Measurements from ENCODE around the gene ZBTB1. TPM values are rescaled to one million over a fixed set of nuclear protein-coding genes. Genes with fewer than 3 reads are reported as not detected.

The ZBTB1 gene
- total RNA-seq, 1 donor from 2014 or later = 53.3 TPM

DNA sequence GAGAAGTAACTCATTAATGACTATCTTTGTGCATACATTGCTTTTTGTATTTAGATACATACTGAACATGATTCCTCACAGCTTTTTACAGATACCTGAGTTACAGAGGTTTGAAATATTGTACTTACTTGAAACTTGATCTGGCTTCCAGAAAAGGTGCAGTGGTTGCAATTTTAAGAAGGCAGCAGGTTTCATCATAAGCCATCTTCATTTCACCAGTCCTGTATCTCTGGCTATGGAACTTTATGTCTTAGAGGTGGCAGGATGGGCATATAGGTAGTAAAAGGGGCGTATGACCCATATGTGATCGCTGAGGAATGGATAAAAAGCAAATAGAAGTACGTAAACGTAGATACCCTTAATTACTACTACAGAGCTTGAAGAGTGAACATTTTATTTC, 13.7 kb downstream of the ZBTB1 start:
- Mint-ChIP-seq H3K36me3 (no peaks in the 10 kb centered on the region), H3K9me3 (no peaks in the 10 kb centered on the region), H3K4me3 (no peak overlapping the region), H3K27me3 (ENCODE audit: insufficient read depth, low read depth) (peaks cover 2% of the 10 kb centered on the region), H3K4me1 (no peaks in the 10 kb centered on the region), H3K27ac (no peak overlapping the region)
- TF ChIP-seq CTCF (IDR thresholded peaks at IDR 0.05) (no peak), EZH2phosphoT487 (IDR thresholded peaks at IDR 0.05) (no peak), EZH2 (IDR thresholded peaks at IDR 0.05) (no peak)
- Histone ChIP-seq H3F3A (ENCODE audit: low read depth) (peaks cover 8% of the 10 kb centered on the region), H3K9ac (no peak overlapping the region), H3K79me2 (ENCODE audit: low read depth) (peaks cover 78% of the 10 kb centered on the region), H3K36me3 (no peaks in the 10 kb centered on the region), H2AFZ (replicated peaks) (no peak overlapping the region), H4K20me1 (ENCODE audit: low read depth) (peaks cover 38% of the 10 kb centered on the region), H3K4me1 (no peaks in the 10 kb centered on the region), H3K27ac (no peak overlapping the region), H3K4me2 (no peak overlapping the region), H3K27me3 (no peaks in the 10 kb centered on the region), H3K4me3 (no peak overlapping the region), H3K9me3 (ENCODE audit: low read depth) (no peaks in the 10 kb centered on the region)
- DNase-seq (ENCODE audit: low spot score) = no peak

DNA sequence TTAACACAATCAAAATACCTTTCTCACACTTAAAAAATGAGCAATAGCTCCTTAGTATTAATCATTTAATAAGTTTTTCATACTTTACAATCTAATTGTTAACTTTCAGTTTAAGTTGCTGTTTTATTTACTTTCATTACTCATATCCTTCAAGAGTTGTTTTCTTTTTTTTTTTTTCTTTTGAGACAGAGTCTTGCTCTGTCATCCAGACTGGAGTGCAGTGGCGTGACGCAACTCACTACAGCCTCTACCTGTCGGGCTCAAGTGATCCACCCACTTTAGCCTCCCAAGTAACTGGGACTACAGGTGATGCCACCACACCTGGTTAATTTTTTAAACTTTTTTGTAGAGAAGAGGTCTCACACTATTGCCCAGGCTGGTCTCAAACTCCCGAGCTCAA, 16.1 kb downstream of the ZBTB1 start:
- Mint-ChIP-seq H3K36me3 (no peaks in the 10 kb centered on the region), H3K27me3 (ENCODE audit: insufficient read depth, low read depth) (peaks cover 2% of the 10 kb centered on the region), H3K4me3 (no peak overlapping the region), H3K4me1 (no peaks in the 10 kb centered on the region), H3K9me3 (no peaks in the 10 kb centered on the region), H3K27ac (no peak overlapping the region)
- no peaks in the 10 kb centered on the region for H3K27me3 ChIP-seq
- peaks cover 22% of the 10 kb centered on the region for H4K20me1 ChIP-seq (ENCODE audit: low read depth)
- no peak for TF ChIP-seq CTCF (IDR thresholded peaks at IDR 0.05)
- no peak for TF ChIP-seq EZH2 (IDR thresholded peaks at IDR 0.05)
- TF ChIP-seq EZH2phosphoT487 (IDR thresholded peaks at IDR 0.05) = no peak
- H3K9ac ChIP-seq = no peak overlapping the region
- no peak overlapping the region for H3K4me2 ChIP-seq
- no peak overlapping the region for H2AFZ ChIP-seq (replicated peaks)
- DNase-seq (ENCODE audit: low spot score) = no peak
- no peaks in the 10 kb centered on the region for H3K4me1 ChIP-seq
- no peak overlapping the region for H3K4me3 ChIP-seq
- H3K79me2 ChIP-seq (ENCODE audit: low read depth) = peaks cover 54% of the 10 kb centered on the region
- H3K36me3 ChIP-seq = no peaks in the 10 kb centered on the region
- H3K9me3 ChIP-seq (ENCODE audit: low read depth) = no peaks in the 10 kb centered on the region
- peaks cover 18% of the 10 kb centered on the region for H3F3A ChIP-seq (ENCODE audit: low read depth)
- H3K27ac ChIP-seq = no peak overlapping the region

DNA sequence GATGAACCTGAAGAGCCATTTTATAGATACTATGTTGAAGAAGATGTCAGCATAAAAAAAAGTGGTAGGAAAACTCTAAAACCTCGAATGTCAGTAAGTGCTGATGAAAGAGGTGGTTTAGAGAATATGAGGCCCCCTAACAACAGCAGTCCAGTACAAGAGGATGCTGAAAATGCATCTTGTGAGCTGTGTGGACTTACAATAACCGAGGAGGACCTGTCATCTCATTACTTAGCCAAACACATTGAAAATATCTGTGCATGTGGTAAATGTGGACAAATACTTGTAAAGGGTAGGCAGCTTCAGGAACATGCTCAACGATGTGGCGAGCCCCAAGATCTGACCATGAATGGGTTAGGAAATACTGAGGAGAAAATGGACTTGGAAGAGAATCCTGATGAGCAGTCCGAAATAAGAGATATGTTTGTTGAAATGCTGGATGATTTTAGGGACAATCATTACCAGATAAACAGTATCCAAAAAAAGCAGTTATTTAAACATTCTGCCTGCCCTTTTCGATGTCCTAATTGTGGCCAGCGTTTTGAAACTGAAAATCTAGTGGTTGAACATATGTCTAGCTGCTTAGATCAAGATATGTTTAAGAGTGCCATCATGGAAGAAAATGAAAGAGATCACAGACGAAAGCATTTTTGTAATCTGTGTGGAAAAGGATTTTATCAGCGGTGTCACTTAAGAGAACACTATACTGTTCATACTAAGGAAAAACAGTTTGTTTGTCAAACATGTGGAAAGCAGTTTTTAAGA, 18.2 kb downstream of the ZBTB1 start:
- H3K27me3 Mint-ChIP-seq (ENCODE audit: insufficient read depth, low read depth) = peaks cover 2% of the 10 kb centered on the region
- H3K9me3 Mint-ChIP-seq = no peaks in the 10 kb centered on the region
- H3K27ac ChIP-seq = no peak overlapping the region
- no peaks in the 10 kb centered on the region for H3K9me3 ChIP-seq (ENCODE audit: low read depth)
- no peak overlapping the region for H3K4me3 ChIP-seq
- DNase-seq (ENCODE audit: low spot score) = no peak
- no peak overlapping the region for H3K9ac ChIP-seq
- H4K20me1 ChIP-seq (ENCODE audit: low read depth) = peaks cover 9% of the 10 kb centered on the region
- no peaks in the 10 kb centered on the region for H3K27me3 ChIP-seq
- peaks cover 21% of the 10 kb centered on the region for H3F3A ChIP-seq (ENCODE audit: low read depth)
- no peaks in the 10 kb centered on the region for H3K36me3 ChIP-seq
- TF ChIP-seq CTCF (IDR thresholded peaks at IDR 0.05) (no peak), EZH2 (IDR thresholded peaks at IDR 0.05) (no peak), EZH2phosphoT487 (IDR thresholded peaks at IDR 0.05) (no peak)
- no peaks in the 10 kb centered on the region for H3K4me1 Mint-ChIP-seq
- H2AFZ ChIP-seq (replicated peaks) = no peak overlapping the region
- no peak overlapping the region for H3K4me2 ChIP-seq
- H3K79me2 ChIP-seq (ENCODE audit: low read depth) = peaks cover 33% of the 10 kb centered on the region
- no peak overlapping the region for H3K27ac Mint-ChIP-seq
- H3K36me3 Mint-ChIP-seq = peaks cover 3% of the 10 kb centered on the region
- no peak overlapping the region for H3K4me3 Mint-ChIP-seq
- no peaks in the 10 kb centered on the region for H3K4me1 ChIP-seq
